Ovary (tissue), 9 donors: ENCODE data around the gene FSTL5. TPM values are rescaled to one million over a fixed set of nuclear protein-coding genes. Genes with fewer than 3 reads are reported as not detected.

ENCODE experiments used
- DNase-seq, 5 donors: peaks; one replicate each; pipeline ENCODE4 v3.0.0-alpha.2; 2019 to 2020
- H3K27ac ChIP-seq, 2 donors: fragments of 200-600 bp; one replicate each; pipeline versions ENCODE4 v1.5.1 to v1.8.0; 2019 to 2022
- H3K27me3 ChIP-seq: fragments of 200-600 bp; one replicate; pipeline ENCODE4 v1.8.0; 2022
- H3K36me3 ChIP-seq: fragments of 200-600 bp; sonication (generic); one replicate; pipeline ENCODE4 v1.5.1; 2019
- H3K4me1 ChIP-seq: one replicate; pipeline ENCODE4 v1.8.1; 2013; ENCODE audit warnings: mild to moderate bottlenecking, moderate library complexity; ENCODE audit not compliant: insufficient read depth
- H3K4me3 ChIP-seq: fragments of 200-600 bp; sonication (generic); one replicate; pipeline ENCODE4 v1.5.1; 2017
- H3K9me3 ChIP-seq, 2 donors: fragments of 200-600 bp in 1 of 2; sonication (generic) in 1 of 2; one replicate each; pipeline versions ENCODE4 v1.5.1 to v1.8.1; 2013 to 2019; ENCODE audit warnings: mild to moderate bottlenecking in 1 of 2, moderate library complexity in 1 of 2
- EP300 ChIP-seq: sonication (generic); formaldehyde crosslinking; IDR thresholded peaks from one replicate; pipeline ENCODE4 v1.6.1; 2017; ENCODE audit warnings: antibody characterized with exemption
- POLR2A ChIP-seq: fragments of 450-650 bp; IDR thresholded peaks from one replicate; pipeline ENCODE4 v1.6.1; 2017; ENCODE audit warnings: antibody characterized with exemption, mild to moderate bottlenecking, moderate library complexity
- WGBS, 3 donors: extraction: QIAGEN DNeasy Blood & Tissue Kit in 1 of 3; methylation state at CpG; one replicate each; pipeline versions ENCODE4 v1.1.5 to v1.1.7; 2013 to 2017; 5-methylcytosine and 5-hydroxymethylcytosine counted together
- intact Hi-C, 4 donors: fragments of 100-400 bp; cut with DNase I; formaldehyde crosslinking; loops; one replicate each; pipeline versions ENCODE4 v1.11.0 to v1.15.1; 2022 to 2023
- polyA plus RNA-seq, 2 donors: library from polyadenylated mRNA; stranded (reverse); fragments of 200-250 nt in 1 of 2; fragments of 350-450 nt in 1 of 2; fragmentation: Illumina TruSeq in 1 of 2; extraction: RNeasy Lipid Tissue Mini Kit (QIAGEN cat#74804) in 1 of 2; gene quantifications; one replicate each; pipeline ENCODE4 v1.2.3, GENCODE V29; 2013 to 2014
- total RNA-seq, 7 donors: library from RNA; depleted of rRNA in 2 of 7; stranded (reverse); fragments of >200 nt in 2 of 7; fragmentation: NEBNext Ultra II Directional in 3 of 7; extraction: Animal tissue kit (Norgen Biotek cat#: 25700) in 3 of 7; gene quantifications; one replicate each; pipeline versions ENCODE4 v1.1.0 to v1.2.4, GENCODE V29; 2016 to 2023
- TF ChIP-seq, protein P1 (sequence below), 3 donors: fragments of 450-650 bp in 2 of 3; fragments of 200-600 bp in 1 of 3; IDR thresholded peaks; one replicate each; pipeline versions ENCODE4 v1.5.1 to v1.8.0; 2016 to 2022; ENCODE audit warnings: antibody characterized with exemption in 3 of 3, mild to moderate bottlenecking in 1 of 3
- donor health status: DM: no; HTN: no; CAD: no; lungs with moderate emphysema.
- donor health status: DM: no; HTN: no; CAD: no.
- donor health status: Bipolar disorder and iron deficiency.
- donor health status: DM: yes; HTN: yes; CAD: no.
- donor health status: DM: no; HTN: no; CAD: no.
- donor health status: DM: yes; HTN: yes; CAD: no.

FSTL5 gene
- total and polyA plus RNA-seq, 9 donors = 0.05 TPM; not detected in 8

DNA sequence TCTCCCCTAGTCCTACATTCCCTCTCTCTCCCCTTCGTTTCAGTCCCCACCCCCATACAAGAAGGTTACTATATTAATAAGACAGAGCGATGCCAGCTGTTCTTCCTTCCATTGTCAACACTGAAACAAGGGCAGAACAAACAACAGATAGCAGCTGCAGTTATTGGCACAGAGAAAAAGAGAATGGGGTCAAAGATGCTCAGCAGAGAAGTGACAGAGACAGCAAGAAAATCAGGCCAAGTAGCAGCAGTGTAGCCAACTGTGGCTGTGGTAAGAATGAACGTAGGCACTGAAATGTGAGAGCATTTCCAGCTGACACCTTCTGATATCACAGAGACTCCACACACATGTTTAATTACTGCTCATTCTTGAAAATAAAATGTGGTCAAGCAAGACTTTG, 641.8 kb downstream of the FSTL5 start:
- intact Hi-C loops = no loop called here
- TF ChIP-seq, protein P1, sequence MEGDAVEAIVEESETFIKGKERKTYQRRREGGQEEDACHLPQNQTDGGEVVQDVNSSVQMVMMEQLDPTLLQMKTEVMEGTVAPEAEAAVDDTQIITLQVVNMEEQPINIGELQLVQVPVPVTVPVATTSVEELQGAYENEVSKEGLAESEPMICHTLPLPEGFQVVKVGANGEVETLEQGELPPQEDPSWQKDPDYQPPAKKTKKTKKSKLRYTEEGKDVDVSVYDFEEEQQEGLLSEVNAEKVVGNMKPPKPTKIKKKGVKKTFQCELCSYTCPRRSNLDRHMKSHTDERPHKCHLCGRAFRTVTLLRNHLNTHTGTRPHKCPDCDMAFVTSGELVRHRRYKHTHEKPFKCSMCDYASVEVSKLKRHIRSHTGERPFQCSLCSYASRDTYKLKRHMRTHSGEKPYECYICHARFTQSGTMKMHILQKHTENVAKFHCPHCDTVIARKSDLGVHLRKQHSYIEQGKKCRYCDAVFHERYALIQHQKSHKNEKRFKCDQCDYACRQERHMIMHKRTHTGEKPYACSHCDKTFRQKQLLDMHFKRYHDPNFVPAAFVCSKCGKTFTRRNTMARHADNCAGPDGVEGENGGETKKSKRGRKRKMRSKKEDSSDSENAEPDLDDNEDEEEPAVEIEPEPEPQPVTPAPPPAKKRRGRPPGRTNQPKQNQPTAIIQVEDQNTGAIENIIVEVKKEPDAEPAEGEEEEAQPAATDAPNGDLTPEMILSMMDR (IDR thresholded peaks at IDR 0.05) = no peak
- TF ChIP-seq EP300 (no peak), POLR2A (no peak)
- Histone ChIP-seq H3K27me3 (no peaks in the 10 kb centered on the region), H3K9me3 (no peaks in the 10 kb centered on the region), H3K36me3 (no peaks in the 10 kb centered on the region), H3K4me1 (no peaks in the 10 kb centered on the region), H3K27ac (no peak overlapping the region), H3K4me3 (no peak overlapping the region)
- WGBS, 3 donors = 4 to 7% (median 4%) methylated on average over 3 of the region's 3 CpGs
- DNase-seq = no peak

DNA sequence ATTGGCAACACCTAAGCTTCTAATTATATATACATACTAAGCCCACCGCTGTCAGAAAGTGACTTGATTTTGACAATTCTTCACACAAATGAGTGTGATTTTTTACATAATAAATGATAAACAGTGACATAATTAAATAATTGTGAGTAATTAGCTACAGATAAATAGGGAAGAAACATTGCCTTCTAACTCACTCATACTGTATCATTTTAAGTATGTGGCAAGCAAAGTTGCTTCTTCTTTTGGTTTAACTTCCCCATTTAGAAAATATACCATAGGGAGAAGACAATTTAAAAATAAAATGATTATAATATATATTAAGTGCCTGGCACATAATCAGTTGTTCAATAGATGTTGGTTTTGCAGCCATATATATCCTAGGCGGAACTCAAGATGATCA, 644.2 kb downstream of the FSTL5 start:
- DNase-seq = no peak
- Histone ChIP-seq H3K4me3 (no peak overlapping the region), H3K4me1 (no peaks in the 10 kb centered on the region), H3K27me3 (no peaks in the 10 kb centered on the region), H3K36me3 (no peaks in the 10 kb centered on the region), H3K9me3 (no peaks in the 10 kb centered on the region), H3K27ac (no peak overlapping the region)
- intact Hi-C loops = no loop called here
- TF ChIP-seq, protein P1 (IDR thresholded peaks at IDR 0.05) = no peak
- no peak for TF ChIP-seq POLR2A
- WGBS, 3 donors = 93 to 95% (median 94%) methylated on average over 2 of the region's 2 CpGs

DNA sequence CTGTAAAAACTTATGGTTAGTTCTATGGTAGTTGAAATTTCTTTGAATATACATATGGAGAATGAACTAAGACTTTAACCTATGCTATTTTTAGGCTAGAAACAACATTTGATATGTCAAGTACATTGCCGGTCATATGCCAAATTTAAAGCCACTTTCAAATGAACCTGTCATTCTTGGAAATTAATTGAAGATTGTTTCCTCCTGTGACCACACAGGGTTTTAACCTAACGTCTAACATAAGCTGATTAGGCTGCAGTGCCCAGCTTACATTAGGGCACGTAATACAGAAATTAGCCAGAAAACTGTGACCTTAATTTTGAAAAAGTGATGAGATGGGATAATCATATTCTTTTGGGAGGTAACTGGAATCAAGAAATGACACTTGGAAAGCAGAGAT, 645.9 kb downstream of the FSTL5 start:
- Histone ChIP-seq H3K27ac (no peak overlapping the region), H3K9me3 (no peaks in the 10 kb centered on the region), H3K4me1 (no peaks in the 10 kb centered on the region), H3K27me3 (no peaks in the 10 kb centered on the region), H3K4me3 (no peak overlapping the region), H3K36me3 (no peaks in the 10 kb centered on the region)
- intact Hi-C loops = no loop called here
- TF ChIP-seq POLR2A (no peak), EP300 (no peak)
- TF ChIP-seq, protein P1 (IDR thresholded peaks at IDR 0.05) = no peak
- 61 to 67% (median 64%) methylated on average over 3 of the region's 3 CpGs for WGBS, 3 donors
- no peak for DNase-seq

DNA sequence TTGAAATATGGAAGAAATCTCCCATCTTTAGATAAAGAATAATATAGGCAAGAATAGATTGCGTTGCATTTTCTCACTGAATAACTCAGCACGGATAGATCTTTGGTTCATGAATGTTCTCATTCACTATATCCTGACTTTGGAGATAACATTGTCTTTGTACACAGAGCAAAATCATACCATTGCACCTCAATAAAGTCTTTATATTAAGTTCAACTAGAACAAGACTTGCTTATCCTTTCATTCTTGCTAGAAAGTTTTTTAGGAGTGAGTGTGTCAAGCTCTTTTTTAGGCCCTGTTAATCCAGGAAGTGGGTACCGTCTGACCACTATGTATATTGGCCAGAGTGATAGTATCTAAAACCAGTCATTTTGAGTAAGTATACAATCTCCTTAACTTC, 658.7 kb downstream of the FSTL5 start:
- DNase-seq = no peak
- Histone ChIP-seq H3K27me3 (no peaks in the 10 kb centered on the region), H3K9me3 (no peaks in the 10 kb centered on the region), H3K4me3 (no peak overlapping the region), H3K4me1 (no peaks in the 10 kb centered on the region), H3K36me3 (no peaks in the 10 kb centered on the region), H3K27ac (no peak overlapping the region)
- intact Hi-C loops = no loop called here
- no peak for TF ChIP-seq EP300
- TF ChIP-seq, protein P1 (IDR thresholded peaks at IDR 0.05) = no peak
- no peak for TF ChIP-seq POLR2A
- 79 to 92% (median 86%) methylated on average over 3 of the region's 3 CpGs for WGBS, 3 donors

DNA sequence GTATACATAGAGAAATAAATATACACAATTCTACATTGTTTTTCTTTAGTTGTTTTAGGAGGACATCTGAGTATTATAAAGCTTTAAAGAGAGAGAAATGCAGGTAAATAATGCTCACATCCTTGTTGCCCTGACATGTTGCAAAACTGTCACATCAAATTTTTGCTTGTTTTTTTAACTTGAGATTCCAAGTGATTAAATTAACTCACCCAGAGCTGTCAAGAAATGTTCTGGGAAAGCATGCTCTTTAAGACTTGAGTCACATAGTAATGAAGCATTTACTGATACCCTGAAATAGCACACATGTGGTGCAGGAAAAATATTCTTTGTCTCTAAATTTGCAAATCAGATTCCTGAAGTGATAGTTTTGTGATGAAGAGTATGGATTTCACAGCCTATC, 665.6 kb downstream of the FSTL5 start:
- H3K27ac ChIP-seq = no peak overlapping the region
- intact Hi-C loops = no loop called here

More for the DNA sequence above, 665.6 kb downstream of the FSTL5 start:
- TF ChIP-seq, protein P1 (IDR thresholded peaks at IDR 0.05) = no peak
- TF ChIP-seq EP300 (no peak), POLR2A (no peak)
- H3K9me3 ChIP-seq = no peaks in the 10 kb centered on the region
- H3K4me1 ChIP-seq = no peaks in the 10 kb centered on the region
- no peak for DNase-seq
- no peaks in the 10 kb centered on the region for H3K36me3 ChIP-seq
- H3K27me3 ChIP-seq = no peaks in the 10 kb centered on the region
- H3K4me3 ChIP-seq = no peak overlapping the region
